H1 (cell line): Measurements from ENCODE around the gene DGKD. TPM values are rescaled to one million over a fixed set of nuclear protein-coding genes. Genes with fewer than 3 reads are reported as not detected.

Experiments
- CTCF ChIA-PET: fragments of 300-600 bp; sonication (Branson Sonifier 250); formaldehyde crosslinking; loops from one replicate; lab custom pipeline; 2021; ENCODE audit not compliant: partially characterized antibody; lab: Charles Lee
- POLR2A ChIA-PET: fragments of 300-600 bp; sonication (Branson Sonifier 250); formaldehyde crosslinking; loops from one replicate; lab custom pipeline; 2021; ENCODE audit warnings: inconsistent platforms; ENCODE audit not compliant: partially characterized antibody; lab: Charles Lee
- DNase-seq, 2 experiments: peaks; one replicate each; pipeline versions ENCODE4 v3.0.0 to v3.0.0-alpha.2; 2010 to 2022; ENCODE audit warnings: low spot score in 2 of 2, low read depth in 1 of 2, mixed read lengths in 1 of 2
- FAIRE-seq: peaks from 2 replicates; lab custom pipeline; 2011; peaks lifted over from hg19 to GRCh38; lab: Jason Lieb, UNC
- H2AFZ ChIP-seq: 2 replicates; pipeline ENCODE4 v1.8.1; 2012; ENCODE audit warnings: low read length, inconsistent platforms
- H2AK5ac ChIP-seq: 2 replicates; pipeline ENCODE4 v1.6.1; 2013; ENCODE audit warnings: low read depth, low read length
- H2BK120ac ChIP-seq: replicated peaks from 2 replicates; pipeline ENCODE3; 2013; ENCODE audit warnings: low read depth, low read length, inconsistent platforms
- H2BK12ac ChIP-seq: 2 replicates; pipeline ENCODE4 v1.6.1; 2013; ENCODE audit warnings: low read depth, low read length
- H2BK15ac ChIP-seq: 2 replicates; pipeline ENCODE4 v1.6.1; 2013; ENCODE audit warnings: low read length
- H2BK20ac ChIP-seq: 2 replicates; pipeline ENCODE4 v1.6.1; 2013; ENCODE audit warnings: low read length
- H2BK5ac ChIP-seq: 2 replicates; pipeline ENCODE4 v1.6.1; 2013; ENCODE audit warnings: low read depth, low read length
- H3K14ac ChIP-seq: 2 replicates; pipeline ENCODE4 v1.6.1; 2013; ENCODE audit warnings: inconsistent platforms; ENCODE audit not compliant: insufficient read length
- H3K18ac ChIP-seq: 2 replicates; pipeline ENCODE4 v1.6.1; 2013; ENCODE audit warnings: low read length; ENCODE audit errors: extremely low read depth
- H3K23ac ChIP-seq: 2 replicates; pipeline ENCODE4 v1.6.1; 2013; ENCODE audit warnings: inconsistent platforms; ENCODE audit not compliant: insufficient read length
- H3K23me2 ChIP-seq: 2 replicates; pipeline ENCODE4 v1.6.1; 2013; ENCODE audit warnings: low read depth, low read length
- H3K27ac ChIP-seq: 2 replicates; pipeline ENCODE4 v1.6.1; 2011; ENCODE audit warnings: low read depth, low read length, inconsistent platforms
- H3K27me3 ChIP-seq, 4 experiments: replicated peaks in 1 of 4; 1 replicate in 1 of 4; 2 replicates in 3 of 4; pipeline versions ENCODE4 v1.6.1 to v1.8.1; 2011 to 2013; ENCODE audit warnings: low read length in 3 of 4, mild to moderate bottlenecking in 3 of 4, inconsistent platforms in 2 of 4, mixed read lengths in 2 of 4, moderate library complexity in 1 of 4; ENCODE audit not compliant: control insufficient read depth in 3 of 4, insufficient read depth in 3 of 4; ENCODE audit errors: extremely low read depth in 1 of 4
- H3K36me3 ChIP-seq, 4 experiments: 2 replicates each; pipeline versions ENCODE4 v1.6.1 to v1.8.1; 2011 to 2013; ENCODE audit warnings: mild to moderate bottlenecking in 4 of 4, low read length in 3 of 4, moderate library complexity in 2 of 4, control low read depth in 1 of 4, inconsistent platforms in 1 of 4; ENCODE audit not compliant: insufficient read depth in 4 of 4, control insufficient read depth in 2 of 4
- H3K4ac ChIP-seq: replicated peaks from 2 replicates; pipeline ENCODE3; 2013; ENCODE audit warnings: low read length, low read depth, mixed read lengths, inconsistent platforms; ENCODE audit not compliant: insufficient read length
- H3K4me1 ChIP-seq, 4 experiments: replicated peaks in 1 of 4; 1 replicate in 1 of 4; 2 replicates in 3 of 4; pipeline versions ENCODE4 v1.6.1 to v1.8.1; 2011 to 2013; ENCODE audit warnings: low read length in 3 of 4, inconsistent platforms in 2 of 4, mixed read lengths in 1 of 4; ENCODE audit not compliant: insufficient read depth in 4 of 4, control insufficient read depth in 3 of 4
- H3K4me2 ChIP-seq, 2 experiments: 2 replicates each; pipeline versions ENCODE4 v1.6.1 to v1.8.1; 2011 to 2013; ENCODE audit warnings: low read depth in 2 of 2, low read length in 2 of 2, control low read depth in 1 of 2, inconsistent platforms in 1 of 2, mild to moderate bottlenecking in 1 of 2; ENCODE audit not compliant: insufficient read depth in 1 of 2
- H3K4me3 ChIP-seq, 4 experiments: fragments of 200-600, 300-600 bp in 1 of 4; sonication (generic), shearing (Covaris generic), sonication (Bioruptor Twin) in 1 of 4; 2 replicates each; pipeline versions ENCODE4 v1.5.1 to v1.8.1; 2011 to 2016; ENCODE audit warnings: low read length in 4 of 4, low read depth in 3 of 4, control low read depth in 2 of 4, inconsistent platforms in 2 of 4, mild to moderate bottlenecking in 2 of 4, mixed read lengths in 1 of 4, moderate library complexity in 1 of 4; ENCODE audit not compliant: insufficient read depth in 2 of 4; ENCODE audit errors: extremely low read depth in 1 of 4
- H3K56ac ChIP-seq: replicated peaks from 2 replicates; pipeline ENCODE3; 2013; ENCODE audit warnings: low read depth, mild to moderate bottlenecking, mixed read lengths, low read length, inconsistent platforms; ENCODE audit not compliant: insufficient read length
- H3K79me1 ChIP-seq: 2 replicates; pipeline ENCODE4 v1.6.1; 2013; ENCODE audit warnings: low read depth, low read length, control low read depth
- H3K79me2 ChIP-seq, 2 experiments: 2 replicates each; pipeline versions ENCODE4 v1.6.1 to v1.8.1; 2012 to 2013; ENCODE audit warnings: low read length in 2 of 2, mild to moderate bottlenecking in 2 of 2, inconsistent platforms in 1 of 2; ENCODE audit not compliant: insufficient read depth in 2 of 2, control insufficient read depth in 1 of 2
- H3K9ac ChIP-seq, 4 experiments: replicated peaks in 1 of 4; 1 replicate in 1 of 4; 2 replicates in 3 of 4; pipeline versions ENCODE4 v1.6.1 to v1.8.1; 2011 to 2013; ENCODE audit warnings: low read depth in 3 of 4, low read length in 3 of 4, control low read depth in 2 of 4, mild to moderate bottlenecking in 2 of 4, moderate library complexity in 2 of 4, inconsistent platforms in 1 of 4; ENCODE audit errors: extremely low read depth in 1 of 4
- H3K9me3 ChIP-seq, 2 experiments: 2 replicates each; pipeline versions ENCODE4 v1.6.1 to v1.8.1; 2012 to 2013; ENCODE audit warnings: mild to moderate bottlenecking in 2 of 2, moderate library complexity in 2 of 2, control low read depth in 1 of 2, inconsistent platforms in 1 of 2, low read depth in 1 of 2, low read length in 1 of 2, mixed read lengths in 1 of 2; ENCODE audit not compliant: insufficient read depth in 2 of 2
- H4K20me1 ChIP-seq, 2 experiments: replicated peaks in 1 of 2; 2 replicates each; pipeline versions ENCODE3 to v1.8.1; 2011 to 2013; ENCODE audit warnings: inconsistent platforms in 2 of 2, low read length in 2 of 2, mild to moderate bottlenecking in 1 of 2; ENCODE audit not compliant: insufficient read depth in 2 of 2, control insufficient read depth in 1 of 2
- H4K5ac ChIP-seq: 2 replicates; pipeline ENCODE4 v1.6.1; 2013; ENCODE audit warnings: low read length, low read depth, mixed read lengths, inconsistent platforms; ENCODE audit not compliant: insufficient read length
- H4K8ac ChIP-seq: 2 replicates; pipeline ENCODE4 v1.8.0; 2013; ENCODE audit warnings: mild to moderate bottlenecking, moderate library complexity, low read length, inconsistent platforms; ENCODE audit not compliant: insufficient read depth; ENCODE audit errors: extremely low read depth
- H4K91ac ChIP-seq: replicated peaks from 2 replicates; pipeline ENCODE3; 2013; ENCODE audit warnings: low read length, mixed read lengths, inconsistent platforms; ENCODE audit not compliant: insufficient read length
- CBX8 ChIP-seq: fragments of 300-800, 300-1000 bp; sonication (generic); IDR thresholded peaks from 2 replicates; pipeline ENCODE4 v1.7.1; 2016; ENCODE audit warnings: low read depth, low read length, borderline replicate concordance
- HDAC6 ChIP-seq: IDR thresholded peaks from one replicate; pipeline ENCODE4 v1.7.1; 2012; ENCODE audit warnings: low read depth, mild to moderate bottlenecking, inconsistent platforms, low read length, moderate library complexity
- KDM4A ChIP-seq: IDR thresholded peaks from one replicate; pipeline ENCODE4 v1.7.1; 2012; ENCODE audit warnings: low read depth, mild to moderate bottlenecking, moderate library complexity, low read length, inconsistent platforms; ENCODE audit not compliant: severe bottlenecking
- KDM5A ChIP-seq: fragments of 200-600 bp; IDR thresholded peaks from 2 replicates; pipeline ENCODE4 v1.7.1; 2012; ENCODE audit warnings: mild to moderate bottlenecking, low read length, inconsistent platforms, mixed read lengths
- PHF8 ChIP-seq: fragments of 200-600 bp; sonication (generic); conservative IDR thresholded peaks from 2 replicates; pipeline ENCODE4 v1.7.1; 2012; ENCODE audit warnings: low read depth, mild to moderate bottlenecking, inconsistent platforms, low read length, moderate library complexity
- RFX5 ChIP-seq: IDR thresholded peaks from 2 replicates; pipeline ENCODE4 v1.6.1; 2011; ENCODE audit warnings: low read depth, low read length, improper control_type of control experiment, borderline replicate concordance
- SP1 ChIP-seq: IDR thresholded peaks from 2 replicates; pipeline ENCODE4 v1.6.1; 2011; ENCODE audit warnings: low read depth, low read length
- SP4 ChIP-seq: IDR thresholded peaks from 2 replicates; pipeline ENCODE4 v1.6.1; 2012; ENCODE audit warnings: low read length, inconsistent platforms
- SUZ12 ChIP-seq: fragments of 200-600 bp; sonication (generic); IDR thresholded peaks from 2 replicates; pipeline ENCODE4 v1.6.1; 2012; ENCODE audit warnings: mild to moderate bottlenecking, inconsistent platforms, low read length, moderate library complexity, mixed read lengths
- WGBS, 2 experiments: shearing (Covaris generic) in 1 of 2; methylation state at CpG; one replicate each; pipeline versions ENCODE4 v1.1.6 to v1.1.7; 2013 to 2015; ENCODE audit warnings: low lambda C conversion rate in 2 of 2, mixed read lengths in 2 of 2, inconsistent platforms in 1 of 2, low coverage in 1 of 2, missing lambda C conversion rate in 1 of 2; ENCODE audit not compliant: insufficient replicate concordance in 2 of 2, insufficient coverage in 1 of 2, insufficient read length in 1 of 2; ENCODE audit errors: extremely low coverage in 1 of 2, missing lambda C conversion rate in 1 of 2; 5-methylcytosine and 5-hydroxymethylcytosine counted together
- polyA plus RNA-seq, 7 experiments: library from polyadenylated mRNA; depleted of rRNA in 3 of 7; stranded (reverse) in 5 of 7; unstranded in 2 of 7; fragments of >200 nt in 5 of 7; fragments of 200-250 nt in 2 of 7; gene quantifications; 1 replicate in 5 of 7; 2 replicates in 1 of 7; 4 replicates in 1 of 7; pipeline versions ENCODE4 v1.2.1 to v1.2.3, GENCODE V29; 2011 to 2013; ENCODE audit warnings: missing spikeins in 2 of 7, mixed read lengths in 2 of 7
- total RNA-seq: library from RNA; stranded (reverse); fragmentation: NEBNext Ultra II Directional; extraction: Animal tissue kit (Norgen Biotek cat#: 25700); gene quantifications from 2 replicates; pipeline ENCODE4 v1.2.1, GENCODE V29; 2021
- TF ChIP-seq, protein P1 (sequence below), 3 experiments: IDR thresholded peaks; 1 replicate in 2 of 3; 2 replicates in 1 of 3; pipeline versions ENCODE4 v1.5.1 to v1.6.1; 2011; ENCODE audit warnings: low read length in 3 of 3, mild to moderate bottlenecking in 3 of 3, inconsistent platforms in 2 of 3, low read depth in 1 of 3, moderate library complexity in 1 of 3; ENCODE audit not compliant: insufficient read depth in 1 of 3; ENCODE audit errors: control extremely low read depth in 1 of 3
- TF ChIP-seq, protein P2 (sequence below): IDR thresholded peaks from 2 replicates; pipeline ENCODE4 v1.6.1; 2012; ENCODE audit warnings: inconsistent platforms

Gene DGKD
- total and polyA plus RNA-seq, 2 of the 8 experiments (the other 6 are each of a cell fraction or from before 2014, with no cell fraction given) = 7.7 to 30.9 TPM

GRCh38 chr2:233360771-233361176 is 6.5 kb downstream of the DGKD start:
- no peak overlapping the region for H3K18ac ChIP-seq
- peaks cover 3% of the 10 kb centered on the region; the same call in 1 of the 2 replicates for H3K79me1 ChIP-seq
- H4K5ac ChIP-seq = no peak overlapping the region
- peaks cover 0 to 32% of the 10 kb centered on the region in 2 experiments; a peak in 2 of 4 replicates for H3K79me2 ChIP-seq
- no peak overlapping the region for H3K4me3 ChIP-seq
- WGBS, 2 experiments = 84% methylated on average over 4 of the region's 4 CpGs; no CpG with 5 or more reads in 1 of the 2 experiments
- TF ChIP-seq, protein P1, sequence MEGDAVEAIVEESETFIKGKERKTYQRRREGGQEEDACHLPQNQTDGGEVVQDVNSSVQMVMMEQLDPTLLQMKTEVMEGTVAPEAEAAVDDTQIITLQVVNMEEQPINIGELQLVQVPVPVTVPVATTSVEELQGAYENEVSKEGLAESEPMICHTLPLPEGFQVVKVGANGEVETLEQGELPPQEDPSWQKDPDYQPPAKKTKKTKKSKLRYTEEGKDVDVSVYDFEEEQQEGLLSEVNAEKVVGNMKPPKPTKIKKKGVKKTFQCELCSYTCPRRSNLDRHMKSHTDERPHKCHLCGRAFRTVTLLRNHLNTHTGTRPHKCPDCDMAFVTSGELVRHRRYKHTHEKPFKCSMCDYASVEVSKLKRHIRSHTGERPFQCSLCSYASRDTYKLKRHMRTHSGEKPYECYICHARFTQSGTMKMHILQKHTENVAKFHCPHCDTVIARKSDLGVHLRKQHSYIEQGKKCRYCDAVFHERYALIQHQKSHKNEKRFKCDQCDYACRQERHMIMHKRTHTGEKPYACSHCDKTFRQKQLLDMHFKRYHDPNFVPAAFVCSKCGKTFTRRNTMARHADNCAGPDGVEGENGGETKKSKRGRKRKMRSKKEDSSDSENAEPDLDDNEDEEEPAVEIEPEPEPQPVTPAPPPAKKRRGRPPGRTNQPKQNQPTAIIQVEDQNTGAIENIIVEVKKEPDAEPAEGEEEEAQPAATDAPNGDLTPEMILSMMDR (IDR thresholded peaks at IDR 0.05; ENCODE audit: control extremely low read depth in 1 of 3, insufficient read depth in 1 of 3, low read depth in 1 of 3, low read length in 3 of 3) = no peak
- TF ChIP-seq SUZ12 (no peak), PHF8 (no peak), CBX8 (no peak), SP1 (no peak), SP4 (no peak), KDM4A (no peak), HDAC6 (no peak), KDM5A (no peak), RFX5 (no peak)
- TF ChIP-seq, protein P2, sequence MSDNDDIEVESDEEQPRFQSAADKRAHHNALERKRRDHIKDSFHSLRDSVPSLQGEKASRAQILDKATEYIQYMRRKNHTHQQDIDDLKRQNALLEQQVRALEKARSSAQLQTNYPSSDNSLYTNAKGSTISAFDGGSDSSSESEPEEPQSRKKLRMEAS = no peak
- H2BK15ac ChIP-seq = no peak overlapping the region
- H3K9me3 ChIP-seq = no peaks in the 10 kb centered on the region
- H4K8ac ChIP-seq = no peak overlapping the region
- peaks cover 3 to 10% of the 10 kb centered on the region in 2 experiments for H4K20me1 ChIP-seq
- H3K4me2 ChIP-seq = no peak overlapping the region
- H4K91ac ChIP-seq = no peak overlapping the region
- H3K4ac ChIP-seq = no peak overlapping the region
- H2BK120ac ChIP-seq = no peak overlapping the region
- no peaks in the 10 kb centered on the region for H3K23me2 ChIP-seq
- POLR2A ChIA-PET = interaction anchor here (1.2 kb wide), 1 partner anchor 22 kb away, joined by 3 read pairs; no protein-coding TSS in a partner anchor
- no peak overlapping the region for H3K23ac ChIP-seq
- H3K4me1 ChIP-seq = no peaks in the 10 kb centered on the region
- no peaks in the 10 kb centered on the region for H3K36me3 ChIP-seq
- no peak overlapping the region for H2BK12ac ChIP-seq
- FAIRE-seq (no peak), DNase-seq (no peak)
- no peak overlapping the region for H3K14ac ChIP-seq
- H3K27me3 ChIP-seq = peaks cover 0 to 2% (median 2%) of the 10 kb centered on the region in 4 experiments; a peak in 4 of 7 replicates
- H2BK5ac ChIP-seq = no peak overlapping the region
- no peak overlapping the region for H2BK20ac ChIP-seq
- no peak overlapping the region for H3K27ac ChIP-seq
- no peak overlapping the region for H2AK5ac ChIP-seq
- no peak overlapping the region for H3K9ac ChIP-seq
- no peak overlapping the region for H3K56ac ChIP-seq
- CTCF ChIA-PET = interaction anchor here (1.2 to 1.7 kb wide), 2 partner anchors 15 to 83 kb away, joined by 3 to 5 read pairs; no protein-coding TSS in a partner anchor
- no peak overlapping the region for H2AFZ ChIP-seq
